ENCODE data around the gene CPNE4.
A peak's percentile ranks its signal among the peaks of the same experiment; 100 is the strongest.

Gene CPNE4

GRCh38 chr3:131690800-131691199 lies 344.0 kb downstream of the CPNE4 start:
- in situ Hi-C loops (cut with HindIII; ENCODE audit: low sequenced_read_pairs), result no loop called here
- no peak overlapping the region for H3K4me3 ChIP-seq (ENCODE audit: low read depth, low read length)
- no peak for DNase-seq (ENCODE audit: low read depth)
- TF ChIP-seq CTCF (IDR thresholded peaks at IDR 0.05; ENCODE audit: low read depth, low read length, missing control alignments), result no peak

DNA sequence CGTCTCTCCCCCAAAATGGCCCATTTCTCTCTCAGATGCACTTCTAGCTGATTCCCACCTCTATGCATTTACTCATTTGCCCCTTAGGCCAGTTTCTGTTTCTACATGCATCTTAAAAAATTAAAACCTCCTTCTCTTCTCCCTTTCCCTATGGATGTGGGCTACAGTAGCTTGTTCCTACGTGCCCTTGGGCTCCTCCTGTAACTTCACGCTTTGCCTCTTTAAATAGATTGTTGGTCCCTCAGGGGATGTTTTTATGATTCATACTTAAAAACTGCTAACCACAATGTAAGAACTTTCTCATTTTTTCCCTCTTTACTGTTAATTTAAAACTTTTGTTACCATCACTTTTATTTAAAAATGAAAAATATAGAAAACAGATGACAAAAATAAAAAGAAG lies 346.4 kb downstream of the CPNE4 start:
- no peak for TF ChIP-seq CTCF (IDR thresholded peaks at IDR 0.05; ENCODE audit: low read depth, low read length, missing control alignments)
- in situ Hi-C loops (cut with HindIII; ENCODE audit: low sequenced_read_pairs), result no loop called here
- peak; percentile 28 for DNase-seq (ENCODE audit: low read depth)
- H3K4me3 ChIP-seq (ENCODE audit: low read depth, low read length), result no peak overlapping the region

GRCh38 chr3:131669600-131669999 lies 365.2 kb downstream of the CPNE4 start:
- no peak for TF ChIP-seq CTCF (IDR thresholded peaks at IDR 0.05; ENCODE audit: low read depth, low read length, missing control alignments)
- no peak for DNase-seq (ENCODE audit: low read depth)
- in situ Hi-C loops (cut with HindIII; ENCODE audit: low sequenced_read_pairs), result no loop called here
- no peak overlapping the region for H3K4me3 ChIP-seq (ENCODE audit: low read depth, low read length)

DNA sequence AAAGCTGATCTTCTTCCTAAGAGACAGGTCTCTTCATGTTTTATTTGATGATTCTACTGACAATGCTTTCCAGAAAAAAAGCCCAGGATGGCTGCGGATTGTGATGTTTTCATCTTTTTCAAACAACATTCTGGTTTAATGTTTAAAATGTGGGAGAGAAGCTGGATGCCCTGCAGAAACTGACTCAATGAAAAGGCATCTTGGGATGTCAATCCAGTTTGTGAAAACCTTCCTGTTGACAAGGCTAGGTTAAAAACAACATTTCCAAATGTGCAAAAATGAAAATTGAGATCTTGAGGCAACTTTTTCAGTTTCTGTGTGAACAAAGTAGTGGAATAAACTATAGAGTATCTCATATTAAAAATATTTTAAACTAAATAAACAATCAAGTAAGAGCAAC lies 376.0 kb downstream of the CPNE4 start:
- no peak overlapping the region for H3K4me3 ChIP-seq (ENCODE audit: low read depth, low read length)
- in situ Hi-C loops (cut with HindIII; ENCODE audit: low sequenced_read_pairs), result no loop called here
- TF ChIP-seq CTCF (IDR thresholded peaks at IDR 0.05; ENCODE audit: low read depth, low read length, missing control alignments), result no peak
- DNase-seq (ENCODE audit: low read depth), result no peak

DNA sequence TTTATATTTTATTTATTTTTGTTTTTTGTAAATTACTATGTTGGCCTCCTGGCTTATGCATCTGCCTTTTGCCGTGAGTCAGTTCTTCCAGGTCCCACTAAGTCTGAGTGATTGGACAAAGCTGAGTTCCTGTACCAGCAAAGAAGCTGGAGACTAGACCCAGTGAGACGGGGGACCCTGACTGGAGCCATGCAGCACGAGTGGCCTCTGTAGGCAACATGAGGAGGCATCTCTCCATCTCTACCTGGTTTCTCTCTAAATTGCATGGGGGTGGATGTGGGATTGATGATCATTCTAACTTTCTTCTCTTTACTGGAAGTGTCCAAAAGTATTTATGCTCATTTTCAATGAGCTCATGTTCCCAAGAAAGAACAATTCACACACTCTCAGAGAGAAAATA lies 376.7 kb downstream of the CPNE4 start:
- in situ Hi-C loops (cut with HindIII; ENCODE audit: low sequenced_read_pairs), result no loop called here
- TF ChIP-seq CTCF (IDR thresholded peaks at IDR 0.05; ENCODE audit: low read depth, low read length, missing control alignments), result no peak
- no peak for DNase-seq (ENCODE audit: low read depth)
- H3K4me3 ChIP-seq (ENCODE audit: low read depth, low read length), result no peak overlapping the region

DNA sequence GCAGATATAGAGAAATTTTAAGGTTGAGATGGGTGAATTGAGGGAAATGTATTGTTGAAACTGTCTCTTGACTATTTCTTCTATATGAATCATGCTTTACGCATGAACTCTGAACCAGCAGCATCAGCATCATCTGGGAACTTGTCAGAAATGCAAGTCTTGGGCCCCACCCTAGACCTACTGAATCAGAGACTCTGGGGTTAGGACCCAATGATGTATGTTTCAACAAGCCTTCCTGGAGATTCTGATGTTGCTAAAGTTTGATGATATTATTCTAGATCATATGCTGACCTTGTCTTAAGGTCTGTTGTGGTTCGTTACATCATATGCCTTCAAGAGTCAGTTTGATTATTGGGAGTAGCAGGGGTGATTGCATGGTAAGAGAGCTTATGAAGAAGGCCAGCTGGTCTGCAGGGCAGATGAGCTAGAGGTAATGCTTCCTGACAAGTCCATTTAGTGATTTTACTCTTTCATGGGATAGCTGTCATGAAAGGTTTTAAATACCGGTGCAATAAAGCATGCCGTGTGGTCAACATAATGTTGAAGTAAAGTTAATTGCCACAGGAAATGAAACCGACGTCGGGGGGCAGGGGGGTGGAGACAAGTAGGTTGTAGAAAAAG lies 379.6 kb downstream of the CPNE4 start:
- H3K4me3 ChIP-seq (ENCODE audit: low read depth, low read length), result no peak overlapping the region
- no peak for TF ChIP-seq CTCF (IDR thresholded peaks at IDR 0.05; ENCODE audit: low read depth, low read length, missing control alignments)
- DNase-seq (ENCODE audit: low read depth), result no peak
- in situ Hi-C loops (cut with HindIII; ENCODE audit: low sequenced_read_pairs), result no loop called here
